HG03103 (cell line): ENCODE results near the gene APOBEC3C.
"Not testable (repeated sequence)": the region's sequence is repeated elsewhere in the genome, so short reads cannot be mapped to it uniquely, and the experiment has no call there.

Experiments
- ATAC-seq: cut with Tn5 transposase; IDR thresholded peaks from one replicate; pipeline ENCODE4 v1.9.1; 2021; ENCODE audit warnings: low read depth; ENCODE audit not compliant: unreplicated experiment

The APOBEC3C gene

GRCh38 chr22:38981992-38982927, 31.8 kb upstream of the APOBEC3C start, which contains the start of gene APOBEC3B:
Gene APOBEC3B (plus strand): TSS chr22:38982347. CDS start chr22:38982454, 107 bp downstream.
- peak; percentile 47 for ATAC-seq

GRCh38 chr22:38984224-38984623, 29.8 kb upstream of the APOBEC3C start:
- no peak for ATAC-seq

- peak; percentile 62 for ATAC-seq
Observed at GRCh38 chr22:38984784-38985757, 29.0 kb upstream of the APOBEC3C start.

GRCh38 chr22:38986629-38987028, 27.4 kb upstream of the APOBEC3C start:
- no peak for ATAC-seq

- no peak for ATAC-seq
Observed at GRCh38 chr22:38987171-38987895, 26.7 kb upstream of the APOBEC3C start.

GRCh38 chr22:38989466-38989865, 24.6 kb upstream of the APOBEC3C start:
- ATAC-seq = no peak

- not testable (repeated sequence) for ATAC-seq
Observed at GRCh38 chr22:38992871-38993371, 21.1 kb upstream of the APOBEC3C start.

- no peak for ATAC-seq
Observed at GRCh38 chr22:38996105-38996504, 18.0 kb upstream of the APOBEC3C start.

- ATAC-seq = no peak
Observed at GRCh38 chr22:38997518-38997917, 16.5 kb upstream of the APOBEC3C start.

- no peak for ATAC-seq
Observed at GRCh38 chr22:39003165-39003638, 10.9 kb upstream of the APOBEC3C start.

- no peak for ATAC-seq
Observed at GRCh38 chr22:39007177-39007576, 6.9 kb upstream of the APOBEC3C start.

- ATAC-seq = not testable (repeated sequence)
Observed at GRCh38 chr22:39008271-39008850, 5.7 kb upstream of the APOBEC3C start.

- ATAC-seq = no peak
Observed at GRCh38 chr22:39010946-39011345, 3.1 kb upstream of the APOBEC3C start.

- ATAC-seq = no peak
Observed at GRCh38 chr22:39012533-39013511, 1.2 kb upstream of the APOBEC3C start.

GRCh38 chr22:39013561-39013941, 506 bp upstream of the APOBEC3C start:
- not testable (repeated sequence) for ATAC-seq

- ATAC-seq = not testable (repeated sequence)
Observed at GRCh38 chr22:39014723-39015121, 665 bp downstream of the APOBEC3C start.

GRCh38 chr22:39016592-39016991, 2.5 kb downstream of the APOBEC3C start:
- no peak for ATAC-seq

GRCh38 chr22:39017596-39018365, 3.7 kb downstream of the APOBEC3C start:
- no peak for ATAC-seq
